Measurements from ENCODE around the gene ATP1A2.
"Not testable (repeated sequence)": the region's sequence is repeated elsewhere in the genome, so short reads cannot be mapped to it uniquely, and the experiment has no call there.

The ATP1A2 gene

GRCh38 chr1:160122978-160123495 lies 7.5 kb downstream of the ATP1A2 start:
- no peak for DNase-seq (ENCODE audit: low read depth in 1 of 2, low spot score in 1 of 2)

DNA sequence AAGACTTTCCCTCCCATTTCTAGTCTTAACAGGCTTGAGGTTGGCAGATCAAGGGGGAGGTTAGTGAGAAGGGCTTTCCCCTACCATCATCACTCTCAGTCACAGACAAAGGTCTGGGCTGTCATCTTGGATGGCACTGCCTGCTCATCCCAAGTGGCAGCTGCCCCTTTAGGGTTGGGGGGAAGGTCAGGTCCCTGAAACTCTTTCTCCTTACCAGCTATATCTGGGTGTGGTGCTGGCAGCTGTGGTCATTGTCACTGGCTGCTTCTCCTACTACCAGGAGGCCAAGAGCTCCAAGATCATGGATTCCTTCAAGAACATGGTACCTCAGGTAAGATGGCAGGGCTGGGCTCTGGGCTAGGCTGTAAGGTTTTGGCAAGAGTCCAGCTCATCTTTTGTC lies 8.2 kb downstream of the ATP1A2 start:
- no peak for DNase-seq (ENCODE audit: low read depth in 1 of 2, low spot score in 1 of 2)

DNA sequence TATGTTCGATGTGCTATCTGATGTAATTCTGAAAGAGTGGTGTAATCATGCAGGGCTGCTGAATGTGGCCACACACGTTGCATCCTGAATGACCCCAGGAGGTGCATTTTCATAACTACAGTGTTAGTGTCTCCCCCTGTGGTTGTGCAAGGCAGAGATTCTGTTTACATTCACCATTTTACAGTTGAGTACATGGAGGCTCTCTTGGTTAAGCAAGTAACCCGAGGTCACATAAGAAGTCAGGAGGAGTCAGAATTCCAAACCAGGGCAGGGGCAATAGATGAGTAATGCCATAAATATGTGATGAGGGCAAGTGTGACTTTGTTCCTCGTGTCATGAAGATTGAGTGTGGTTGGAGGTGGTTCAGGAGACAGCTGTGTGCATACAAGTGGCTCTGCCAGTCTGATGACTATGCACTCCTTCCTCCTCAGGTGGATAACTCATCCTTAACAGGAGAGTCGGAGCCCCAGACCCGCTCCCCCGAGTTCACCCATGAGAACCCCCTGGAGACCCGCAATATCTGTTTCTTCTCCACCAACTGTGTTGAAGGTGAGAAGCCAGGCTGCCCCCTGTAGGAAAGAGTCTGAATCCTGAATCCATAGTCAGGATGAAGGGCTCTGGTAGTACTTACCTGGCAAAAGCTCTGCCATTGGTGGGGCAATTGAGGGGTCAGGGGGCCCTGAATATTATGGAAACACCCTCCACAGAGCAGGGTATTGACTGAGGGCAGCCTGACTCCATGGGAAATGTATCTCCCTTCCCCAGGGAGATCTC lies 9.3 kb downstream of the ATP1A2 start:
- DNase-seq (ENCODE audit: low read depth in 1 of 2, low spot score in 1 of 2): no peak

GRCh38 chr1:160125746-160126145 lies 10.2 kb downstream of the ATP1A2 start:
- no peak for DNase-seq (ENCODE audit: low read depth in 1 of 2, low spot score in 1 of 2)

DNA sequence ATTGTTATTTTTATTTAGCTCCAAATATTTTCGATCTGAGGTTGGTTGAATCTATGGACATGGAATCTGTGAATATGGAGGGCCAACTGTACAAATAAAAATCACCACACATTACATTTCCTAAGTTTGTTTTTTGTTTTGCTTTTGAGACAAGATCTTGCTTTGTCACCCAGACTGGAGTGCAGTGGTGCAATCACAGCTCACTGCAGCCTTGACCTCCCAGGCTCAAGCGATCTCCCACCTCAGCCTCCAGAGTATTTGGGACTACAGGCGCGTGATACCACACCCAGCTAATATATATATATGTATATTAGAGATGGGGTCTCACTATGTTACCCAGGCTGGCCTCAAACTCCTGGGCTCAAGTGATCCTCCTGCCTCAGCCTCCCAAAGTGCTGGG lies 10.8 kb downstream of the ATP1A2 start:
- DNase-seq (ENCODE audit: low read depth in 1 of 2, low spot score in 1 of 2): not testable (repeated sequence)

DNA sequence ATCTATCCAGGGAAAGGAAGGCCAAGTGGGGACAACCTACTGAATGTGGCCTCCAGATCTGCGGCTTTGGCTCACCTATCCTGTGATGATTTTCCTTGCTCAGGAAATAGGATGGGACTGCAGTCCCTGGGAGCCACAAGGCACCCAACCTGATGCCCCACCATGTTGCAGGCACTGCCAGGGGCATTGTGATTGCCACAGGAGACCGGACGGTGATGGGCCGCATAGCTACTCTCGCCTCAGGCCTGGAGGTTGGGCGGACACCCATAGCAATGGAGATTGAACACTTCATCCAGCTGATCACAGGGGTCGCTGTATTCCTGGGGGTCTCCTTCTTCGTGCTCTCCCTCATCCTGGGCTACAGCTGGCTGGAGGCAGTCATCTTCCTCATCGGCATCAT lies 11.8 kb downstream of the ATP1A2 start:
- DNase-seq (ENCODE audit: low read depth in 1 of 2, low spot score in 1 of 2): no peak

GRCh38 chr1:160127865-160128523 lies 12.4 kb downstream of the ATP1A2 start:
- no peak for DNase-seq (ENCODE audit: low read depth in 1 of 2, low spot score in 1 of 2)

GRCh38 chr1:160128636-160129035 lies 13.1 kb downstream of the ATP1A2 start:
- no peak for DNase-seq (ENCODE audit: low read depth in 1 of 2, low spot score in 1 of 2)

DNA sequence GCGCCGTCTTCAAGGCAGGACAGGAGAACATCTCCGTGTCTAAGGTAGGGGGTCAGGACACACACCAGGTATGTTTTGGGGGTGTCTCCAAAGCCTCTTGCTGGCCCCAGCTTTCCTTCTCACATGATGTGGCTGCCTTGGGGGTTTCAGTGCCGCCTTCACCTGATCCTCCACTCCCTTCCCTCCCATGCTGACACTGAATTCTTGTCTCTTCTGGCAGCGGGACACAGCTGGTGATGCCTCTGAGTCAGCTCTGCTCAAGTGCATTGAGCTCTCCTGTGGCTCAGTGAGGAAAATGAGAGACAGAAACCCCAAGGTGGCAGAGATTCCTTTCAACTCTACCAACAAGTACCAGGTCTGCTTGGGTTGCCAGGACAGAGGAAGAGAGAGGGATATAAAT lies 13.5 kb downstream of the ATP1A2 start:
- no peak for DNase-seq (ENCODE audit: low read depth in 1 of 2, low spot score in 1 of 2)

- DNase-seq (ENCODE audit: low read depth in 1 of 2, low spot score in 1 of 2): no peak
Observed at GRCh38 chr1:160129558-160129957, 14.0 kb downstream of the ATP1A2 start.

GRCh38 chr1:160129966-160130365 lies 14.4 kb downstream of the ATP1A2 start:
- no peak for DNase-seq (ENCODE audit: low read depth in 1 of 2, low spot score in 1 of 2)

GRCh38 chr1:160130486-160130885 lies 14.9 kb downstream of the ATP1A2 start:
- no peak for DNase-seq (ENCODE audit: low read depth in 1 of 2, low spot score in 1 of 2)

DNA sequence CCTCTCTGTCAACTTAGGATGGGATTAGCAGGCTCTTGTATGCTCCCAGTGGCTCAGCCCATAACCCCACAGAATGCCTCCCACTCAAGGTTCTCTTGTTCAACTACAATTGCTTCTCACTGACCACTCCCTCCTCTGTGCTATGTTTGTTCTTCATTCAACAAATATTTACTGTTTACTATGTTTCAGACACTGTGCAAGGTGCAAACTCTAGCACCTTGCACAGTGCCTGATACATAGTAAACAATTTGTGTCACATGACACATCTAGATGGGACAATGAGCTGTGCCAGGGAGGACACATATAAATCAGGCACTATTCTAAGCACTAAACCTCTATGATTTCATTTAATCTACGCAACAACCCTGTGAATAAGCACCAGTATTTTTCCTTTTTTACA lies 15.4 kb downstream of the ATP1A2 start:
- DNase-seq (ENCODE audit: low read depth in 1 of 2, low spot score in 1 of 2): no peak

- no peak for DNase-seq (ENCODE audit: low read depth in 1 of 2, low spot score in 1 of 2)
Observed at GRCh38 chr1:160131803-160132565, 16.4 kb downstream of the ATP1A2 start.

- DNase-seq (ENCODE audit: low read depth in 1 of 2, low spot score in 1 of 2): no peak
Observed at GRCh38 chr1:160133990-160134770, 18.6 kb downstream of the ATP1A2 start.

GRCh38 chr1:160134791-160135572 lies 19.4 kb downstream of the ATP1A2 start:
- no peak for DNase-seq (ENCODE audit: low read depth in 1 of 2, low spot score in 1 of 2)

DNA sequence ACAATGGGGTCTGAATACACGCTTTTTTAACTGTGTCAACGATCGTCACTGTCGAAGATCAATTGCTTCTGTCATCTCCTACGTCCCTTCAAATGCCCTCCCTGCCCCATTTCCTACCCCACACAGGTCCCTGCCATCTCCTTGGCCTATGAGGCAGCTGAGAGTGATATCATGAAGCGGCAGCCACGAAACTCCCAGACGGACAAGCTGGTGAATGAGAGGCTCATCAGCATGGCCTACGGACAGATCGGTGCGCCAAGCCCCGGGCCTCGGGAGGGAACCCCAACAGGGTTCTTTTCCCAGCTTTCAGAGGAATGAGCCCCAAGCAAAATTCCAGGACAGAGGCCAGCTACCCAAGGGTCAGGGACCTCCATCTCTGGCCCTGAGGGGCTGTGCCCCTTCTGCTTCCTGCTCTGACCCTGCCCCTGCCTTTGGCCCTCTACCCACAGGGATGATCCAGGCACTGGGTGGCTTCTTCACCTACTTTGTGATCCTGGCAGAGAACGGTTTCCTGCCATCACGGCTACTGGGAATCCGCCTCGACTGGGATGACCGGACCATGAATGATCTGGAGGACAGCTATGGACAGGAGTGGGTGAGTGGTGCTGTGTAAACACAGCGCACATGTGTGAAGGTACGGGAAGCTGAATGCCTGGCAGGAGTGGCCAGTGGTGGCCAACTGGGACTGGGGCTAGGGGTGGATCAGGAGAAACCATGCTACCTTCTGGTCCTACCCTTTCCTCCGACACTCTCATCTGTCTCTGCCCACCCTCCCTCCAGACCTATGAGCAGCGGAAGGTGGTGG lies 20.8 kb downstream of the ATP1A2 start:
- no peak for DNase-seq (ENCODE audit: low read depth in 1 of 2, low spot score in 1 of 2)

GRCh38 chr1:160136926-160137200 lies 21.3 kb downstream of the ATP1A2 start:
- no peak for DNase-seq (ENCODE audit: low read depth in 1 of 2, low spot score in 1 of 2)

GRCh38 chr1:160137216-160137862 lies 21.8 kb downstream of the ATP1A2 start:
- no peak for DNase-seq (ENCODE audit: low read depth in 1 of 2, low spot score in 1 of 2)
